ENCODE measurements around the gene KCNK16. TPM values are rescaled to one million over a fixed set of nuclear protein-coding genes. Genes with fewer than 3 reads are reported as not detected.

KCNK16 gene
- total and polyA plus RNA-seq, 2 of the 8 experiments (the other 6 are each of a cell fraction or from before 2014, with no cell fraction given): not detected

GRCh38 chr6:39341352-39341751 is 18.9 kb upstream of the KCNK16 start (continued):
- TF ChIP-seq EP300 (IDR thresholded peaks at IDR 0.05; ENCODE audit: borderline replicate concordance in 1 of 2, low read depth in 2 of 2, low read length in 2 of 2): no peak
